Thymus (tissue), 14 donors: ENCODE data around the gene DENND2A. TPM values are rescaled to one million over a fixed set of nuclear protein-coding genes. Genes with fewer than 3 reads are reported as not detected.
A peak's percentile ranks its signal among the peaks of the same experiment; 100 is the strongest.

Experiments
- DNase-seq, 9 donors: peaks; one replicate each; pipeline ENCODE4 v3.0.0-alpha.2; 2013; ENCODE audit warnings: low spot score in 9 of 9, low read depth in 6 of 9, missing footprints in 1 of 9
- H3K27ac ChIP-seq, 2 donors: one replicate each; pipeline ENCODE4 v1.5.1; 2013; ENCODE audit warnings: control low read depth in 1 of 2, low read depth in 1 of 2, low read length in 1 of 2, mild to moderate bottlenecking in 1 of 2, moderate library complexity in 1 of 2
- H3K27me3 ChIP-seq, 2 donors: one replicate each; pipeline ENCODE4 v1.5.1; 2013; ENCODE audit warnings: low read length in 1 of 2; ENCODE audit not compliant: control insufficient read depth in 2 of 2, insufficient read depth in 1 of 2
- H3K36me3 ChIP-seq, 2 donors: one replicate each; pipeline ENCODE4 v1.5.1; 2013; ENCODE audit warnings: low read length in 1 of 2, mild to moderate bottlenecking in 1 of 2, moderate library complexity in 1 of 2; ENCODE audit not compliant: control insufficient read depth in 2 of 2, insufficient read depth in 2 of 2
- H3K4me1 ChIP-seq, 2 donors: one replicate each; pipeline ENCODE4 v1.5.1; 2013; ENCODE audit warnings: low read length in 2 of 2; ENCODE audit not compliant: control insufficient read depth in 2 of 2, insufficient read depth in 2 of 2
- H3K4me3 ChIP-seq, 2 donors: one replicate each; pipeline ENCODE4 v1.5.1; 2013; ENCODE audit warnings: low read length in 2 of 2, control low read depth in 1 of 2, mild to moderate bottlenecking in 1 of 2
- H3K9me3 ChIP-seq, 2 donors: one replicate each; pipeline ENCODE4 v1.5.1; 2013; ENCODE audit warnings: low read length in 1 of 2, mild to moderate bottlenecking in 1 of 2; ENCODE audit not compliant: control insufficient read depth in 2 of 2, insufficient read depth in 1 of 2
- WGBS: extraction: QIAGEN DNeasy Blood & Tissue Kit; methylation state at CpG from one replicate; pipeline ENCODE4 v1.1.7; 2013; 5-methylcytosine and 5-hydroxymethylcytosine counted together
- long read RNA-seq, 10 donors: transcript quantifications; one replicate each; lab custom pipeline, GENCODE V29; 2026
- polyA plus RNA-seq: library from polyadenylated mRNA; stranded (reverse); fragments of 200-250 nt; gene quantifications from one replicate; pipeline ENCODE4 v1.2.3, GENCODE V29; 2013
- total RNA-seq: library from RNA; stranded (reverse); fragments of 120-200 nt; gene quantifications from one replicate; pipeline ENCODE4 v1.2.4, GENCODE V29; 2013
- donor health status: healthy.

Gene DENND2A
- total RNA-seq (1.0 TPM), polyA plus RNA-seq (0.80 TPM)
- long read RNA-seq, donor 1, result 0 reads
- long read RNA-seq, donor 2, result 0 reads
- long read RNA-seq, donor 3, result 0 reads
- long read RNA-seq, donor 4, partial matches to known transcripts, result 10 of 10 reads
- long read RNA-seq, donor 4, other reads (novel, unspliced or antisense), result 0 of 10 reads
- long read RNA-seq, donor 5, result 0 reads
- long read RNA-seq, donor 6, result 0 reads
- long read RNA-seq, donor 7, result 0 reads
- long read RNA-seq, donor 8, result 0 reads
- long read RNA-seq, donor 9, result 0 reads
- long read RNA-seq, donor 10, result 0 reads

- Histone ChIP-seq H3K9me3 (no peaks in the 10 kb centered on the region), H3K4me3 (peak within 1 kb of the TSS; percentile 18 to 41), H3K27ac (peak within 1 kb of the TSS in 1 of 2 donors; percentile 57), H3K36me3 (no peaks in the 10 kb centered on the region), H3K4me1 (peaks cover 3 to 7% of the 10 kb centered on the region in 2 donors), H3K27me3 (peaks cover 48 to 86% of the 10 kb centered on the region in 2 donors)
- DNase-seq, result no peak
- 6% methylated on average over 77 of the region's 78 CpGs for WGBS
Observed at GRCh38 chr7:140640727-140641523, at the start of gene DENND2A. Gene DENND2A, minus strand, starts transcription at chr7:140640813. Its CDS starts 38,416 bp downstream, at chr7:140602397.

- no peak for DNase-seq
- Histone ChIP-seq H3K4me3 (no peak overlapping the region), H3K9me3 (no peaks in the 10 kb centered on the region), H3K27ac (no peak overlapping the region), H3K27me3 (no peaks in the 10 kb centered on the region), H3K36me3 (peaks cover 34 to 55% of the 10 kb centered on the region in 2 donors), H3K4me1 (no peaks in the 10 kb centered on the region)
- WGBS, result 98% methylated on average over 16 of the region's 16 CpGs
Observed at GRCh38 chr7:140689199-140690152, 48.9 kb upstream of the DENND2A start.

GRCh38 chr7:140688341-140688740 lies 47.7 kb upstream of the DENND2A start:
- H3K9me3 ChIP-seq, result no peaks in the 10 kb centered on the region
- H3K36me3 ChIP-seq, result peaks cover 38 to 60% of the 10 kb centered on the region in 2 donors
- no peaks in the 10 kb centered on the region for H3K4me1 ChIP-seq
- H3K27me3 ChIP-seq, result no peaks in the 10 kb centered on the region
- DNase-seq, result no peak
- H3K27ac ChIP-seq, result no peak overlapping the region
- H3K4me3 ChIP-seq, result no peak overlapping the region
- whole genome bisulfite sequencing, result 96% methylated on average over 6 of the region's 6 CpGs

GRCh38 chr7:140686921-140687320 lies 46.3 kb upstream of the DENND2A start:
- Histone ChIP-seq H3K4me3 (no peak overlapping the region), H3K36me3 (peaks cover 44 to 58% of the 10 kb centered on the region in 2 donors), H3K27ac (no peak overlapping the region), H3K27me3 (no peaks in the 10 kb centered on the region), H3K4me1 (no peaks in the 10 kb centered on the region), H3K9me3 (no peaks in the 10 kb centered on the region)
- 98% methylated on average over 11 of the region's 11 CpGs for WGBS
- no peak for DNase-seq

GRCh38 chr7:140685407-140686087 lies 44.9 kb upstream of the DENND2A start:
- no peaks in the 10 kb centered on the region for H3K27me3 ChIP-seq
- H3K27ac ChIP-seq, result no peak overlapping the region
- H3K36me3 ChIP-seq, result peaks cover 44 to 63% of the 10 kb centered on the region in 2 donors
- no peaks in the 10 kb centered on the region for H3K4me1 ChIP-seq
- H3K9me3 ChIP-seq, result no peaks in the 10 kb centered on the region
- 96% methylated on average over 10 of the region's 10 CpGs for WGBS
- no peak overlapping the region for H3K4me3 ChIP-seq
- DNase-seq, result no peak

GRCh38 chr7:140684066-140684950 lies 43.7 kb upstream of the DENND2A start:
- DNase-seq, result no peak
- no peaks in the 10 kb centered on the region for H3K4me1 ChIP-seq
- 97% methylated on average over 20 of the region's 20 CpGs for WGBS
- no peak overlapping the region for H3K4me3 ChIP-seq
- no peaks in the 10 kb centered on the region for H3K27me3 ChIP-seq
- no peaks in the 10 kb centered on the region for H3K9me3 ChIP-seq
- no peak overlapping the region for H3K27ac ChIP-seq
- peaks cover 41 to 57% of the 10 kb centered on the region in 2 donors for H3K36me3 ChIP-seq

GRCh38 chr7:140683657-140684056 lies 43.0 kb upstream of the DENND2A start:
- 96% methylated on average over 3 of the region's 3 CpGs for WGBS
- H3K4me3 ChIP-seq, result no peak overlapping the region

GRCh38 chr7:140681766-140682165 lies 41.2 kb upstream of the DENND2A start:
- H3K27ac ChIP-seq, result no peak overlapping the region
- no peak for DNase-seq
- H3K4me1 ChIP-seq, result no peaks in the 10 kb centered on the region
- H3K9me3 ChIP-seq, result no peaks in the 10 kb centered on the region
- peaks cover 38 to 52% of the 10 kb centered on the region in 2 donors for H3K36me3 ChIP-seq
- no peak overlapping the region for H3K4me3 ChIP-seq
- 98% methylated on average over 3 of the region's 3 CpGs for WGBS
- no peaks in the 10 kb centered on the region for H3K27me3 ChIP-seq

More at GRCh38 chr7:140683657-140684056, 43.0 kb upstream of the DENND2A start:
- DNase-seq, result no peak
- H3K4me1 ChIP-seq, result no peaks in the 10 kb centered on the region
- H3K36me3 ChIP-seq, result peaks cover 43 to 60% of the 10 kb centered on the region in 2 donors
- no peak overlapping the region for H3K27ac ChIP-seq
- no peaks in the 10 kb centered on the region for H3K27me3 ChIP-seq
- no peaks in the 10 kb centered on the region for H3K9me3 ChIP-seq
